K562 (cell line): ENCODE data around the gene PTPN11. TPM values are rescaled to one million over a fixed set of nuclear protein-coding genes. Genes with fewer than 3 reads are reported as not detected.

Experiments used
- CEBPB ChIP-seq: fragments of 450-650 bp; IDR thresholded peaks from 2 replicates; pipeline ENCODE4 v1.6.1; 2016; ENCODE audit warnings: missing genetic modification characterization, missing compliant biosample characterization
- ELF4 ChIP-seq: fragments of 450-650 bp; formaldehyde crosslinking; IDR thresholded peaks from 2 replicates; pipeline ENCODE4 v1.4.0; 2022; ENCODE audit warnings: missing genetic modification characterization
- HDAC8 ChIP-seq: fragments of 450-650 bp; IDR thresholded peaks from 2 replicates; pipeline ENCODE4 v1.6.1; 2016; ENCODE audit warnings: mild to moderate bottlenecking, missing genetic modification characterization, moderate library complexity, missing compliant biosample characterization
- JUND ChIP-seq, 2 experiments: IDR thresholded peaks; 2 replicates in 1 of 2; 3 replicates in 1 of 2; pipeline ENCODE4 v1.6.1; 2011; ENCODE audit warnings: borderline replicate concordance in 2 of 2, low read depth in 2 of 2, low read length in 2 of 2, improper control_type of control experiment in 1 of 2, missing biosample characterization in 1 of 2, missing genetic modification characterization in 1 of 2, missing genetic modification reagents in 1 of 2
- NFIC ChIP-seq: fragments of 450-650 bp; IDR thresholded peaks from 2 replicates; pipeline ENCODE4 v1.6.1; 2017; ENCODE audit warnings: mild to moderate bottlenecking, inconsistent platforms
- SMARCA5 ChIP-seq: fragments of 450-650 bp; IDR thresholded peaks from 2 replicates; pipeline ENCODE4 v1.6.1; 2016
- TEAD4 ChIP-seq, 2 experiments: sonication (generic) in 1 of 2; formaldehyde crosslinking in 1 of 2; IDR thresholded peaks; 2 replicates each; pipeline versions ENCODE4 v1.6.1 to v1.8.0; 2012 to 2022; ENCODE audit warnings: borderline replicate concordance in 1 of 2, inconsistent platforms in 1 of 2, low read length in 1 of 2, mild to moderate bottlenecking in 1 of 2, missing genetic modification reagents in 1 of 2
- ZNF41 ChIP-seq: fragments of 250-450 bp; sonication (Bioruptor Pico); conservative IDR thresholded peaks from 2 replicates; pipeline ENCODE4 v1.4.0; 2020; ENCODE audit warnings: mild to moderate bottlenecking
- ZNF583 ChIP-seq: fragments of 250-450 bp; sonication (Bioruptor Pico); IDR thresholded peaks from 2 replicates; pipeline ENCODE4 v1.4.0; 2020
- polyA plus RNA-seq, 8 experiments: library from polyadenylated mRNA; depleted of rRNA in 4 of 8; stranded (reverse) in 5 of 8; unstranded in 3 of 8; fragments of >200 nt; fragmentation: Nextera tagmentation in 2 of 8; fragmentation: Illumina TruSeq in 1 of 8; extraction: Ambion mirVana in 2 of 8; extraction: Trizol in 1 of 8; gene quantifications; 2 replicates each; pipeline versions ENCODE4 v1.2.1 to v1.2.3, GENCODE V29; 2011 to 2014; ENCODE audit warnings: inconsistent platforms in 1 of 8, missing spikeins in 1 of 8
- total RNA-seq, 7 experiments: library from RNA; depleted of rRNA in 6 of 7; stranded (reverse); fragments of >200 nt in 6 of 7; fragmentation: Illumina TruSeq in 2 of 7; extraction: Trizol in 2 of 7; gene quantifications; 2 replicates each; pipeline versions ENCODE4 v1.2.1 to v1.2.3, GENCODE V29; 2011 to 2021; ENCODE audit warnings: low replicate concordance in 1 of 7
- TF ChIP-seq, protein P1 (sequence below): fragments of 450-650 bp; formaldehyde crosslinking; conservative IDR thresholded peaks from 2 replicates; pipeline ENCODE4 v1.4.0; 2022; ENCODE audit warnings: mild to moderate bottlenecking, missing genetic modification characterization
- TF ChIP-seq, protein P2 (sequence below), 3 experiments: fragments of 200-800 bp in 1 of 3; sonication (Bioruptor generic) in 1 of 3; sonication (generic) in 1 of 3; formaldehyde crosslinking in 1 of 3; IDR thresholded peaks; 2 replicates each; pipeline versions ENCODE4 v1.6.1 to v1.8.0; 2016 to 2022; ENCODE audit warnings: mild to moderate bottlenecking in 2 of 3, missing compliant biosample characterization in 2 of 3, missing genetic modification characterization in 2 of 3, missing genetic modification reagents in 1 of 3
- TF ChIP-seq, protein P3 (sequence below): sonication (generic); formaldehyde crosslinking; IDR thresholded peaks from 2 replicates; pipeline ENCODE4 v1.4.0; 2020; ENCODE audit warnings: mild to moderate bottlenecking, missing genetic modification reagents
- TF ChIP-seq, protein P4 (sequence below): fragments of 250-450 bp; sonication (Bioruptor Pico); IDR thresholded peaks from 2 replicates; pipeline ENCODE4 v1.5.0; 2022; ENCODE audit warnings: mild to moderate bottlenecking
- TF ChIP-seq, protein P5 (sequence below): fragments of 250-450 bp; sonication (Bioruptor Pico); IDR thresholded peaks from 2 replicates; pipeline ENCODE4 v1.5.1; 2021; ENCODE audit warnings: mild to moderate bottlenecking
- TF ChIP-seq, protein P6 (sequence below): sonication (generic); formaldehyde crosslinking; IDR thresholded peaks from 2 replicates; pipeline ENCODE4 v1.8.0; 2022; ENCODE audit warnings: mild to moderate bottlenecking, missing genetic modification reagents

PTPN11 gene
- total and polyA plus RNA-seq, 9 of the 15 experiments (the other 6 are each of a cell fraction or from before 2014, with no cell fraction given): 22.5 to 126 (median 79.7) TPM

DNA sequence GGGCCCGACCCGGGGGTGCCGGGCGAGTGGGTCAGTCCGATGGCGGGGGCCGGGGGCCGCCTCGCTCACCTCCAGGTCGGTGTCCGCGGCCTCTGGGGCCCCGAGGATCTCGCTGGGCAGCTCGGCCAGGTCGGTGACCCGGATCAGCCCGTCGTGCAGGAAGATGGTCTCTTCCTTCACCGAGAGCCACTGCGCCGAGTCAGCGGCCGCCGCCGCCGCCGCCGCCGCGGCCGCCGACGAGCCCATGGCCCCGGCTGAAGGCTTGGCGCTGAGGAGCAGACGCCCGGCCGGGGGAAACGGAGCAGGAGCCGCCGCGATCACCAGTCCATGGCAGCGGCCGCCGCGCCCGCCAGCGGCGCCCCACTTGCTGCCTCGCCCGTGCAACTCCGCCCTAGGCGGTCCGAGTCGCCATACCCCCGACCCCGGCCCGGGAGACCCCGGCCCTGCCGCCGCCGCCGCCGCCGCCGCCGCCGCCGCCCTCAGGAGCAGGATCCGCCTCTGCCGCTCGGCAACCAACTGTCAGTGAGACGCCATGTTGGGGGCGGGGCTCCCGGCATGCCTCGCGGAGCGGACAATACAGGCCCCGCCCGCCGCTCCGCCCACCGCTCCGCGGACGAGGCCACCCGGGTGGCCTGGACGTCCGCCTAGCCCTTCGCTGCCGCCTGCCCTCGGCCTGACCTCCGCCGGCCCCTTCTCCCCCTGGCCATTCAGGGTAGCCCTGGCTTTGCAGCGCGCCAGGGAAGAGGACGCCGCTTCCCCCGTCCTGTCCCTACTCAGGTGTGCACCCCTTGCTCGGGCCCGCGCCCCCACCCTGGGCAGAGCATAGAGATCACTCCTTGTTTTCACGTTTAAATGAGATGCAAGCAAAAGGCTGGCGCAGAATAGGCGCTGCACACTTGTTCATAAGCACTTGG, 36.6 kb upstream of the PTPN11 start, which contains the start of gene HECTD4 (continued):
- TF ChIP-seq, protein P1, sequence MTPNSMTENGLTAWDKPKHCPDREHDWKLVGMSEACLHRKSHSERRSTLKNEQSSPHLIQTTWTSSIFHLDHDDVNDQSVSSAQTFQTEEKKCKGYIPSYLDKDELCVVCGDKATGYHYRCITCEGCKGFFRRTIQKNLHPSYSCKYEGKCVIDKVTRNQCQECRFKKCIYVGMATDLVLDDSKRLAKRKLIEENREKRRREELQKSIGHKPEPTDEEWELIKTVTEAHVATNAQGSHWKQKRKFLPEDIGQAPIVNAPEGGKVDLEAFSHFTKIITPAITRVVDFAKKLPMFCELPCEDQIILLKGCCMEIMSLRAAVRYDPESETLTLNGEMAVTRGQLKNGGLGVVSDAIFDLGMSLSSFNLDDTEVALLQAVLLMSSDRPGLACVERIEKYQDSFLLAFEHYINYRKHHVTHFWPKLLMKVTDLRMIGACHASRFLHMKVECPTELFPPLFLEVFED (CRISPR knock-in tag): no peak
- TF ChIP-seq TEAD4 (IDR thresholded peaks at IDR 0.05; ENCODE audit: low read length) (0 out of 2 replicates have a peak, but pooled peaks have one; percentile 14), TEAD4 (CRISPR knock-in tag; IDR thresholded peaks at IDR 0.05; ENCODE audit: borderline replicate concordance) (no peak), SMARCA5 (peak; percentile 74; the same call in 1 of the 2 replicates), HDAC8 (tag) (no peak), JUND (IDR thresholded peaks at IDR 0.05; ENCODE audit: borderline replicate concordance, low read depth, low read length) (peak; percentile 44; the same call in 1 of the 2 replicates), JUND (tag; IDR thresholded peaks at IDR 0.05; ENCODE audit: borderline replicate concordance, low read depth, low read length) (no peak; the same call in 2 of the 3 replicates), ZNF41 (CRISPR knock-in tag) (no peak), ZNF583 (CRISPR knock-in tag) (no peak; the same call in 1 of the 2 replicates), CEBPB (tag) (no peak), NFIC (peak; percentile 61), ELF4 (peak; percentile 58; the same call in 1 of the 2 replicates)
- TF ChIP-seq, protein P2, sequence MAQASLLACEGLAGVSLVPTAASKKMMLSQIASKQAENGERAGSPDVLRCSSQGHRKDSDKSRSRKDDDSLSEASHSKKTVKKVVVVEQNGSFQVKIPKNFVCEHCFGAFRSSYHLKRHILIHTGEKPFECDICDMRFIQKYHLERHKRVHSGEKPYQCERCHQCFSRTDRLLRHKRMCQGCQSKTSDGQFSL (CRISPR knock-in tag; IDR thresholded peaks at IDR 0.05): no peak
- TF ChIP-seq, protein P2 (tag; IDR thresholded peaks at IDR 0.05): no peak
- TF ChIP-seq, protein P3, sequence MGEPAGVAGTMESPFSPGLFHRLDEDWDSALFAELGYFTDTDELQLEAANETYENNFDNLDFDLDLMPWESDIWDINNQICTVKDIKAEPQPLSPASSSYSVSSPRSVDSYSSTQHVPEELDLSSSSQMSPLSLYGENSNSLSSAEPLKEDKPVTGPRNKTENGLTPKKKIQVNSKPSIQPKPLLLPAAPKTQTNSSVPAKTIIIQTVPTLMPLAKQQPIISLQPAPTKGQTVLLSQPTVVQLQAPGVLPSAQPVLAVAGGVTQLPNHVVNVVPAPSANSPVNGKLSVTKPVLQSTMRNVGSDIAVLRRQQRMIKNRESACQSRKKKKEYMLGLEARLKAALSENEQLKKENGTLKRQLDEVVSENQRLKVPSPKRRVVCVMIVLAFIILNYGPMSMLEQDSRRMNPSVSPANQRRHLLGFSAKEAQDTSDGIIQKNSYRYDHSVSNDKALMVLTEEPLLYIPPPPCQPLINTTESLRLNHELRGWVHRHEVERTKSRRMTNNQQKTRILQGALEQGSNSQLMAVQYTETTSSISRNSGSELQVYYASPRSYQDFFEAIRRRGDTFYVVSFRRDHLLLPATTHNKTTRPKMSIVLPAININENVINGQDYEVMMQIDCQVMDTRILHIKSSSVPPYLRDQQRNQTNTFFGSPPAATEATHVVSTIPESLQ: peak; percentile 74; the same call in 1 of the 2 replicates
- TF ChIP-seq, protein P4, sequence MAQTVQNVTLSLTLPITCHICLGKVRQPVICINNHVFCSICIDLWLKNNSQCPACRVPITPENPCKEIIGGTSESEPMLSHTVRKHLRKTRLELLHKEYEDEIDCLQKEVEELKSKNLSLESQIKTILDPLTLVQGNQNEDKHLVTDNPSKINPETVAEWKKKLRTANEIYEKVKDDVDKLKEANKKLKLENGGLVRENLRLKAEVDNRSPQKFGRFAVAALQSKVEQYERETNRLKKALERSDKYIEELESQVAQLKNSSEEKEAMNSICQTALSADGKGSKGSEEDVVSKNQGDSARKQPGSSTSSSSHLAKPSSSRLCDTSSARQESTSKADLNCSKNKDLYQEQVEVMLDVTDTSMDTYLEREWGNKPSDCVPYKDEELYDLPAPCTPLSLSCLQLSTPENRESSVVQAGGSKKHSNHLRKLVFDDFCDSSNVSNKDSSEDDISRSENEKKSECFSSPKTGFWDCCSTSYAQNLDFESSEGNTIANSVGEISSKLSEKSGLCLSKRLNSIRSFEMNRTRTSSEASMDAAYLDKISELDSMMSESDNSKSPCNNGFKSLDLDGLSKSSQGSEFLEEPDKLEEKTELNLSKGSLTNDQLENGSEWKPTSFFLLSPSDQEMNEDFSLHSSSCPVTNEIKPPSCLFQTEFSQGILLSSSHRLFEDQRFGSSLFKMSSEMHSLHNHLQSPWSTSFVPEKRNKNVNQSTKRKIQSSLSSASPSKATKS (CRISPR knock-in tag): no peak
- TF ChIP-seq, protein P5, sequence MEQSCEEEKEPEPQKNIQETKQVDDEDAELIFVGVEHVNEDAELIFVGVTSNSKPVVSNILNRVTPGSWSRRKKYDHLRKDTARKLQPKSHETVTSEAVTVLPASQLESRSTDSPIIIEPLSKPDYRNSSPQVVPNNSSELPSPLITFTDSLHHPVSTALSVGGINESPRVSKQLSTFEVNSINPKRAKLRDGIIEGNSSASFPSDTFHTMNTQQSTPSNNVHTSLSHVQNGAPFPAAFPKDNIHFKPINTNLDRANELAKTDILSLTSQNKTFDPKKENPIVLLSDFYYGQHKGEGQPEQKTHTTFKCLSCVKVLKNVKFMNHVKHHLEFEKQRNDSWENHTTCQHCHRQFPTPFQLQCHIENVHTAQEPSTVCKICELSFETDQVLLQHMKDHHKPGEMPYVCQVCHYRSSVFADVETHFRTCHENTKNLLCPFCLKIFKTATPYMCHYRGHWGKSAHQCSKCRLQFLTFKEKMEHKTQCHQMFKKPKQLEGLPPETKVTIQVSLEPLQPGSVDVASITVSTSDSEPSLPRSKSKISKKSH: no peak
- TF ChIP-seq, protein P6, sequence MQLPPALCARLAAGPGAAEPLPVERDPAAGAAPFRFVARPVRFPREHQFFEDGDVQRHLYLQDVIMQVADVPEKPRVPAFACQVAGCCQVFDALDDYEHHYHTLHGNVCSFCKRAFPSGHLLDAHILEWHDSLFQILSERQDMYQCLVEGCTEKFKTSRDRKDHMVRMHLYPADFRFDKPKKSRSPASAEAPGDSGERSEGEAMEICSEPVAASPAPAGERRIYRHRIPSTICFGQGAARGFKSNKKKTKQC (CRISPR knock-in tag): no peak
